Measurements from ENCODE around the gene FBXW10B.
"Not testable (repeated sequence)": the region's sequence is repeated elsewhere in the genome, so short reads cannot be mapped to it uniquely, and the experiment has no call there.

Gene FBXW10B

DNA sequence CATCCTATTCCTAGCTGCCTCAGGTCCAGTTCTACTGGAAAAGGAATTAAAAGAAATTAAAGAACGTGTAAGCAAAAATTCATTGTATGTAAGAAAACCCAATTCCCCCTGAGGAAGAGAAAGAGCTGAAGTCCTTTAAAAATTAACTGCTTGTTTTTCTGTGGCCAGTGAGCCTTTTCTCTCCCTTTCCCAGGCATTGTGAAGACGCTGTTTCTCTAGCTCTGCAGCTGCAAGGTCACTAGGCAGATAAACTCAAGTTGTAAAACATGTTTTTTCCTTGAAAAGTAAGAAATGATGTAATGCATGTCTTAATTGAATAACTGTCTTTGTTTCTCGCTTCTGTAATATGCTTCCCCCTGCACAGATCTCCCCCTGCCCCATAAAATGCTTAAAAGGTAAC lies 34.9 kb upstream of the FBXW10B start:
- H3K27ac ChIP-seq (ENCODE audit: insufficient read depth, low read length, poor library complexity, severe bottlenecking); H3K36me3 ChIP-seq (ENCODE audit: control insufficient read depth, insufficient read depth, low read length); H3K9me3 ChIP-seq (ENCODE audit: control insufficient read depth, low read length); H3K4me3 ChIP-seq (ENCODE audit: insufficient read depth, low read depth, low read length, poor library complexity, severe bottlenecking); DNase-seq; H3K4me1 ChIP-seq (ENCODE audit: control insufficient read depth, insufficient read depth, low read length, poor library complexity, severe bottlenecking); H3K27me3 ChIP-seq (replicated peaks; ENCODE audit: control insufficient read depth, insufficient read depth, low read length, poor library complexity, severe bottlenecking): not testable (repeated sequence)

GRCh38 chr17:15652960-15653359 lies 33.5 kb upstream of the FBXW10B start:
- Histone ChIP-seq H3K27me3 (replicated peaks; ENCODE audit: control insufficient read depth, insufficient read depth, low read length, poor library complexity, severe bottlenecking) (no peaks in the 10 kb centered on the region), H3K4me3 (ENCODE audit: insufficient read depth, low read depth, low read length, poor library complexity, severe bottlenecking) (no peak overlapping the region), H3K4me1 (ENCODE audit: control insufficient read depth, insufficient read depth, low read length, poor library complexity, severe bottlenecking) (peaks cover 5% of the 10 kb centered on the region), H3K27ac (ENCODE audit: insufficient read depth, low read length, poor library complexity, severe bottlenecking) (no peak overlapping the region), H3K36me3 (ENCODE audit: control insufficient read depth, insufficient read depth, low read length) (no peaks in the 10 kb centered on the region), H3K9me3 (ENCODE audit: control insufficient read depth, low read length) (no peaks in the 10 kb centered on the region)
- DNase-seq, result no peak

- peak in 1 of 3 donors; percentile 2 for DNase-seq
- no peaks in the 10 kb centered on the region for H3K9me3 ChIP-seq (ENCODE audit: control insufficient read depth, low read length)
- H3K4me3 ChIP-seq (ENCODE audit: insufficient read depth, low read depth, low read length, poor library complexity, severe bottlenecking), result peak overlapping the region; percentile 24
- no peak overlapping the region for H3K27ac ChIP-seq (ENCODE audit: insufficient read depth, low read length, poor library complexity, severe bottlenecking)
- H3K27me3 ChIP-seq (replicated peaks; ENCODE audit: control insufficient read depth, insufficient read depth, low read length, poor library complexity, severe bottlenecking), result no peaks in the 10 kb centered on the region
- H3K36me3 ChIP-seq (ENCODE audit: control insufficient read depth, insufficient read depth, low read length), result no peaks in the 10 kb centered on the region
- peaks cover 5% of the 10 kb centered on the region for H3K4me1 ChIP-seq (ENCODE audit: control insufficient read depth, insufficient read depth, low read length, poor library complexity, severe bottlenecking)
Measured at GRCh38 chr17:15651583-15652110, 32.1 kb upstream of the FBXW10B start.

DNA sequence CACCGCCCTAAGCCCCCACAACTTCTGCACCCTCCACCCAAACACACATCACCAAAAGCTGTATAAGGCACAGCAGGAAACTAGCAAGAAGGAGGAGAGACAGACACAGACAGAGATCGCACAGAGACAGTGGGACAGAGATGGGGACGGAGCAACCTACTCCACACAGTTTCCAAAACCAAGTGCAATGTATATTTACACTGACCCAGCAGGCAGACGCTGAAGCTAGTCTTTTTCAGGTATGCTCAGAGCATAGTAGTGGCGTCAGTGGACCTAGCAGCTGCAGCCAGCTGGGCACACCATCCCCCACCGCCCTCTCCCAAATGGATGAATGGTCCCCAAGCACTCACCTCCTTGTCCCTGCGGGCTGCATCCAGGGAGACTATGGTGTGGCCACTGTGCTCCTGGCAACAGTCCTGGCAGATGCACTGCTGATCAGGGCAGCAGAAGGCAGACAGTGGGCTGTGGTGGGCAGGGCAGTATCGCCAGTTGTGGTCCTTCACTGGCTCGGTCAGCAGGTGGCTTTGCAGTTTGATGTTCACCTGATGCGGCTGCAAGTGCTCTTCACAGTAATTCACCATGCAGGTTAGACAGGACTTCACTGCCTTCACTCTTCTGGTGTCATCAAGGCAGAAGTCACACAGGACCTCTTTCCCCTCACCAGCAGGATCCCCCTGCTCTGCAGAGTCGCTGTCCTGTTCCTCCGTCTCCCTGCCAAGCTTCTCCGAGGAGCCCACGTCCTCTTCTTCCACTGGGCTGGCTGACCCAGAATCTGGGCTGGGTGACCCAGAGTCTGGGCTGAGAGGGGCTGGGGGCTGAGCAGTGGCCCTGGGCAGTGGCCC lies 31.5 kb upstream of the FBXW10B start:
- peak overlapping the region; percentile 24 for H3K4me3 ChIP-seq (ENCODE audit: insufficient read depth, low read depth, low read length, poor library complexity, severe bottlenecking)
- no peak for DNase-seq
- H3K27ac ChIP-seq (ENCODE audit: insufficient read depth, low read length, poor library complexity, severe bottlenecking), result no peak overlapping the region
- no peaks in the 10 kb centered on the region for H3K27me3 ChIP-seq (replicated peaks; ENCODE audit: control insufficient read depth, insufficient read depth, low read length, poor library complexity, severe bottlenecking)
- no peaks in the 10 kb centered on the region for H3K9me3 ChIP-seq (ENCODE audit: control insufficient read depth, low read length)
- H3K4me1 ChIP-seq (ENCODE audit: control insufficient read depth, insufficient read depth, low read length, poor library complexity, severe bottlenecking), result peaks cover 5% of the 10 kb centered on the region
- H3K36me3 ChIP-seq (ENCODE audit: control insufficient read depth, insufficient read depth, low read length), result no peaks in the 10 kb centered on the region

- Histone ChIP-seq H3K9me3 (ENCODE audit: control insufficient read depth, low read length) (no peaks in the 10 kb centered on the region), H3K36me3 (ENCODE audit: control insufficient read depth, insufficient read depth, low read length) (no peaks in the 10 kb centered on the region), H3K4me1 (ENCODE audit: control insufficient read depth, insufficient read depth, low read length, poor library complexity, severe bottlenecking) (peaks cover 5% of the 10 kb centered on the region), H3K27ac (ENCODE audit: insufficient read depth, low read length, poor library complexity, severe bottlenecking) (no peak overlapping the region), H3K4me3 (ENCODE audit: insufficient read depth, low read depth, low read length, poor library complexity, severe bottlenecking) (no peak overlapping the region), H3K27me3 (replicated peaks; ENCODE audit: control insufficient read depth, insufficient read depth, low read length, poor library complexity, severe bottlenecking) (no peaks in the 10 kb centered on the region)
- DNase-seq, result no peak
Measured at GRCh38 chr17:15649861-15650421, 30.4 kb upstream of the FBXW10B start.

DNA sequence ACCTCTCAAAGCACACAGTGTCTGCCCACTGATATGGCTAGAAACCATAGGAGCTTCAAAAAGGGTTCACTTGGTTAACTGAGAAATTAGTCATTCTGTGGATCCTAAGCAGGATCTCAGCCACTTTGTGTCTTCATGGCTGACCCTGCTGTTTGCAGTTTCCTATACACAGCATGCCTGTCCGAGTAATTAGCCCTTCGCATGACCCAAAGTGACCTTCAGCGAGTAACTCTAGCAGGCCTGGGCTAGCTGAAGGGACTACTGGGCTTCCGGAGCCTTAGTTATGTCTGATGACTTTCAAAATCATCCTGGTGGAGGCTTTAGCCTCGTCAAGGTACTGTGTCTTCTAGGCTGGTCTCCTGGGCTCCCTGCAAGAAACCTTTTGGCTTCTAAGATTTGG lies 28.9 kb upstream of the FBXW10B start:
- no peaks in the 10 kb centered on the region for H3K36me3 ChIP-seq (ENCODE audit: control insufficient read depth, insufficient read depth, low read length)
- H3K4me3 ChIP-seq (ENCODE audit: insufficient read depth, low read depth, low read length, poor library complexity, severe bottlenecking), result no peak overlapping the region
- no peaks in the 10 kb centered on the region for H3K27me3 ChIP-seq (replicated peaks; ENCODE audit: control insufficient read depth, insufficient read depth, low read length, poor library complexity, severe bottlenecking)
- no peak overlapping the region for H3K27ac ChIP-seq (ENCODE audit: insufficient read depth, low read length, poor library complexity, severe bottlenecking)
- H3K4me1 ChIP-seq (ENCODE audit: control insufficient read depth, insufficient read depth, low read length, poor library complexity, severe bottlenecking), result peaks cover 5% of the 10 kb centered on the region
- no peaks in the 10 kb centered on the region for H3K9me3 ChIP-seq (ENCODE audit: control insufficient read depth, low read length)
- no peak for DNase-seq

- H3K36me3 ChIP-seq (ENCODE audit: control insufficient read depth, insufficient read depth, low read length); H3K4me1 ChIP-seq (ENCODE audit: control insufficient read depth, insufficient read depth, low read length, poor library complexity, severe bottlenecking); H3K9me3 ChIP-seq (ENCODE audit: control insufficient read depth, low read length); H3K27ac ChIP-seq (ENCODE audit: insufficient read depth, low read length, poor library complexity, severe bottlenecking); DNase-seq; H3K27me3 ChIP-seq (replicated peaks; ENCODE audit: control insufficient read depth, insufficient read depth, low read length, poor library complexity, severe bottlenecking); H3K4me3 ChIP-seq (ENCODE audit: insufficient read depth, low read depth, low read length, poor library complexity, severe bottlenecking): not testable (repeated sequence)
Measured at GRCh38 chr17:15645942-15646312, 26.4 kb upstream of the FBXW10B start.

DNA sequence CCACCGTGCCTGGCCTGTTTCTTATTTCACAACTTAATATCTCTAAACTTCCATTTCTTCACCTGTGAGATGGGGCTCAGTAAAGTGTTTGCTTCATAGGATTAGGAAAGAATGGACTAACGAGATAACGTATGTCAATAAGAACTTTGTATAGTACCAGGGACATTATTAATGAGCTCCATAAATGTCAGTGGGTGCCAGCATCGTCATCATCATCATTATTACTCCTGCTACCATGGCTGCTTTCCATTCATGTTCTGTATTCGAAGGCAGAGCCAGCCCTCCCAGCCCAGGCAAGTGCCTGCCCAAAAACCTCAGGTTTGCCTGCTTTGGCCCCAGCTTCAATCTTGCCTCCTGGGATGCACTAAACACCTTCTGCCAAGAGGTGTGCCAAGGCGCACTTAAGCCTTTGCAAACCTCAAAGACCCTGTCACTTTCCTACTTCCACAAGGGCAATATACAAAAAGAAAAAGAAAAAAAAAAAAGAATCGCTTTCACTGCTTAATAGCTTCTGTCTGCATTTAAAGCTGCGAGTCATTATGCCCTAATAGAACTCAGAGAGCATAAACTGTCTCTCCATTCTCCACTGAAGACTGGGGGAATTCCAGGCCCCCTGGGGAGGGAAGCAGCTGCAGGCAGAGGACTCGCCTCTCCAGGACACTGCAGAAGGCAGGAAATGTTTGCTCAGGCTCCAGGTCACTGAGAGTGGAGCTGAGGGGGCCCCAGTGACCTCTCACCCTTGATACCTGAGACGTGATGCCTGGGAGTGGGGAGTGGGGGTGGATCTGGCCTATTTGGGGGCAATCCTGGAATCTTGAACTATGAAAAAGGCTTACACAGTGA lies 25.8 kb upstream of the FBXW10B start:
- not testable (repeated sequence) for H3K9me3 ChIP-seq (ENCODE audit: control insufficient read depth, low read length); H3K27ac ChIP-seq (ENCODE audit: insufficient read depth, low read length, poor library complexity, severe bottlenecking); DNase-seq; H3K27me3 ChIP-seq (replicated peaks; ENCODE audit: control insufficient read depth, insufficient read depth, low read length, poor library complexity, severe bottlenecking); H3K36me3 ChIP-seq (ENCODE audit: control insufficient read depth, insufficient read depth, low read length); H3K4me3 ChIP-seq (ENCODE audit: insufficient read depth, low read depth, low read length, poor library complexity, severe bottlenecking); H3K4me1 ChIP-seq (ENCODE audit: control insufficient read depth, insufficient read depth, low read length, poor library complexity, severe bottlenecking)

DNA sequence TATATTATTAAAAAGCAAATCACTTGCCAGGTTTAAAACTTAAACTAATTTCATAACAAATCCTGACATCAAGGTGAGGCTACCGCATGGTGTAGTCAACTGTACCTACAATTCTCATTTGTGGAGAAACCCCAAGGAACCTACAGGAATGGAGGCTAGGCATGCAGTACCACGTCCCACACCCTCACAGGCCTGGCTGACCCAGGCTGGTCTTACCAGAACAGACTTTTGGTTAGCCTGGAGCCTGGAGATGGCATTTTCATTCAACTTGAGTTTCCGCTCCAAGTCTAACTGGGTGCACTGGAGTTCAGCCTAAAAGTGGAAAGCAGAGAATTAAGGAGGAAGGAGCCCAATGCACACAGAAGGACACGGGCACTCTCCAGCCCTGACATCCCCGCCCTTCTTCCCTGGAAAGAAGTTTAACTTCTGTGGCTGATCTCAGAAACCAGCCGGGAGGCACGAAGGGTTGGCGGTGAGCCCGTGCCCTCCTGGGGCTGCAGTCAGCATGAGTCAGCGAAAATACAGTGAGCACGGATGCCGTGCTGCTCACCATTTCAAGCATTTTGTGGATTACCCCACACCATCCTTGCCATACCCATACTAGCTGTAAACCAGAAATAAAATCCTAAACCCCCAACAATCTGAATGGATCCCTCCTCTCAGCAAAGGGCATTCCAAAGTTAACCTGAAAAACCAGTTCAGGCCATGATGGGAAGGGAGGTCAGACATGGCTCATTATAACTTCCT lies 23.2 kb upstream of the FBXW10B start:
- H3K4me3 ChIP-seq (ENCODE audit: insufficient read depth, low read depth, low read length, poor library complexity, severe bottlenecking); DNase-seq; H3K36me3 ChIP-seq (ENCODE audit: control insufficient read depth, insufficient read depth, low read length); H3K27ac ChIP-seq (ENCODE audit: insufficient read depth, low read length, poor library complexity, severe bottlenecking); H3K27me3 ChIP-seq (replicated peaks; ENCODE audit: control insufficient read depth, insufficient read depth, low read length, poor library complexity, severe bottlenecking); H3K4me1 ChIP-seq (ENCODE audit: control insufficient read depth, insufficient read depth, low read length, poor library complexity, severe bottlenecking); H3K9me3 ChIP-seq (ENCODE audit: control insufficient read depth, low read length): not testable (repeated sequence)
